Endothelial cell of umbilical vein (primary cell): ENCODE measurements around the gene RHOF. TPM values are rescaled to one million over a fixed set of nuclear protein-coding genes. Genes with fewer than 3 reads are reported as not detected.

ENCODE experiments used
- BruUV-seq: library from RNA; stranded (reverse); fragments of 400-500 nt; replicated peaks from 2 replicates; lab custom pipeline; 2021; lab: Mats Ljungman, UMichigan
- CTCF ChIA-PET: fragments of 300-600, 350-600 bp; sonication (Branson Sonifier 250); formaldehyde crosslinking; loops from one replicate; lab custom pipeline; 2021; ENCODE audit warnings: antibody characterized with exemption, inconsistent platforms; lab: Charles Lee
- POLR2A ChIA-PET: fragments of 300-600, 350-600 bp; sonication (Branson Sonifier 250); formaldehyde crosslinking; loops from one replicate; lab custom pipeline; 2021; ENCODE audit warnings: antibody characterized with exemption, inconsistent platforms; lab: Charles Lee
- DNase-seq: peaks from one replicate; pipeline ENCODE4 v3.0.0-alpha.2; 2011; ENCODE audit warnings: low read depth, low spot score
- FAIRE-seq: peaks from 2 replicates; lab custom pipeline; 2011; peaks lifted over from hg19 to GRCh38; lab: Jason Lieb, UNC
- H2AFZ ChIP-seq: 2 replicates; pipeline ENCODE4 v1.6.0; 2012; ENCODE audit warnings: low read depth, low read length, control low read depth, inconsistent platforms
- H3K27ac ChIP-seq: 2 replicates; pipeline ENCODE4 v1.5.1; 2011; ENCODE audit warnings: low read depth, mild to moderate bottlenecking, control low read depth, low read length, moderate library complexity; ENCODE audit not compliant: insufficient read depth
- H3K27me3 ChIP-seq, 2 experiments: 2 replicates each; pipeline versions ENCODE4 v1.6.0 to v1.6.1; 2011; ENCODE audit warnings: low read length in 2 of 2, mixed read lengths in 1 of 2; ENCODE audit not compliant: control insufficient read depth in 2 of 2, insufficient read depth in 2 of 2
- H3K36me3 ChIP-seq, 2 experiments: 2 replicates in 1 of 2; 3 replicates in 1 of 2; pipeline ENCODE4 v1.5.1; 2011; ENCODE audit warnings: low read length in 2 of 2, mild to moderate bottlenecking in 1 of 2, moderate library complexity in 1 of 2; ENCODE audit not compliant: control insufficient read depth in 2 of 2, insufficient read depth in 2 of 2; ENCODE audit errors: extremely low read depth in 1 of 2
- H3K4me1 ChIP-seq: 3 replicates; pipeline ENCODE4 v1.5.1; 2011; ENCODE audit warnings: mild to moderate bottlenecking, low read length; ENCODE audit not compliant: control insufficient read depth, insufficient read depth; ENCODE audit errors: extremely low read depth
- H3K4me2 ChIP-seq: 2 replicates; pipeline ENCODE4 v1.6.1; 2011; ENCODE audit warnings: low read length, control low read depth, mixed read lengths; ENCODE audit not compliant: insufficient read depth
- H3K4me3 ChIP-seq, 3 experiments: fragments of 200-600 bp in 1 of 3; sonication (generic), shearing (Covaris generic) in 1 of 3; replicated peaks in 1 of 3; 2 replicates each; pipeline ENCODE4 v1.5.1; 2011 to 2016; ENCODE audit warnings: control low read depth in 3 of 3, low read length in 3 of 3, mild to moderate bottlenecking in 2 of 3, inconsistent platforms in 1 of 3, low read depth in 1 of 3, moderate library complexity in 1 of 3; ENCODE audit not compliant: insufficient read depth in 1 of 3
- H3K79me2 ChIP-seq: 2 replicates; pipeline ENCODE4 v1.6.0; 2012; ENCODE audit warnings: low read length, inconsistent platforms; ENCODE audit not compliant: control insufficient read depth, insufficient read depth
- H3K9ac ChIP-seq: replicated peaks from 2 replicates; pipeline ENCODE3; 2011; ENCODE audit warnings: low read length, control low read depth; ENCODE audit not compliant: insufficient read depth; ENCODE audit errors: extremely low read depth
- H3K9me1 ChIP-seq: replicated peaks from 3 replicates; pipeline ENCODE4 v1.6.0; 2011; ENCODE audit warnings: mild to moderate bottlenecking, low read length; ENCODE audit not compliant: control insufficient read depth, insufficient read depth; ENCODE audit errors: extremely low read depth
- H3K9me3 ChIP-seq: replicated peaks from 2 replicates; pipeline ENCODE4 v1.5.1; 2012; ENCODE audit warnings: low read length, inconsistent platforms; ENCODE audit not compliant: control insufficient read depth, insufficient read depth
- H4K20me1 ChIP-seq: replicated peaks from 2 replicates; pipeline ENCODE3; 2011; ENCODE audit warnings: mild to moderate bottlenecking, low read length; ENCODE audit not compliant: control insufficient read depth, insufficient read depth; ENCODE audit errors: extremely low read depth
- FOS ChIP-seq: IDR thresholded peaks from 2 replicates; pipeline ENCODE4 v1.6.1; 2011; ENCODE audit warnings: mild to moderate bottlenecking, low read length, moderate library complexity, borderline replicate concordance; ENCODE audit not compliant: insufficient read depth
- GATA2 ChIP-seq: IDR thresholded peaks from 2 replicates; pipeline ENCODE4 v1.7.0; 2011; ENCODE audit warnings: low read depth, mild to moderate bottlenecking, moderate library complexity, mixed read lengths, low read length; ENCODE audit not compliant: insufficient read length, insufficient read depth
- JUN ChIP-seq: IDR thresholded peaks from 2 replicates; pipeline ENCODE4 v1.6.1; 2011; ENCODE audit warnings: borderline replicate concordance, low read depth; ENCODE audit not compliant: insufficient read length, insufficient read depth
- POLR2A ChIP-seq: IDR thresholded peaks from 2 replicates; pipeline ENCODE4 v1.6.1; 2012; ENCODE audit warnings: low read depth, mild to moderate bottlenecking, control low read depth, low read length
- POLR2AphosphoS5 ChIP-seq: IDR thresholded peaks from 2 replicates; pipeline ENCODE4 v1.6.1; 2012; ENCODE audit warnings: low read depth, mild to moderate bottlenecking, control low read depth, low read length, moderate library complexity; ENCODE audit not compliant: insufficient read depth
- dilution Hi-C: fragments of 300-500 bp; cut with MboI; formaldehyde crosslinking; loops from one replicate; pipeline ENCODE4 v1.15.0; 2019; ENCODE audit warnings: low sequenced_read_pairs; ENCODE audit not compliant: extremely low pct_ligation_motif_present
- intact Hi-C: fragments of 100-400 bp; cut with micrococcal nuclease; formaldehyde crosslinking; loops from one replicate; pipeline ENCODE4 v1.10.0; 2022
- polyA plus RNA-seq, 4 experiments: library from polyadenylated mRNA; depleted of rRNA in 3 of 4; stranded (reverse) in 3 of 4; unstranded in 1 of 4; fragments of >200 nt; gene quantifications; 2 replicates each; pipeline versions ENCODE4 v1.2.1 to v1.2.3, GENCODE V29; 2011 to 2012; ENCODE audit warnings: missing spikeins in 1 of 4
- total RNA-seq: library from RNA; stranded (reverse); gene quantifications from 2 replicates; pipeline ENCODE4 v1.2.3, GENCODE V29; 2021
- TF ChIP-seq, protein P1 (sequence below), 2 donors: IDR thresholded peaks; 1 replicate in 1 of 2; 2 replicates in 1 of 2; pipeline ENCODE4 v1.5.1; 2011; ENCODE audit warnings: low read length in 2 of 2, mild to moderate bottlenecking in 2 of 2, moderate library complexity in 2 of 2, control low read depth in 1 of 2, inconsistent platforms in 1 of 2, low read depth in 1 of 2; ENCODE audit not compliant: insufficient read depth in 1 of 2; ENCODE audit errors: extremely low read depth in 1 of 2

The RHOF gene
- total and polyA plus RNA-seq, 2 donors (not counting 3 experiments of a cell fraction or from before 2014, with no cell fraction given): 9.3 to 22.3 TPM

DNA sequence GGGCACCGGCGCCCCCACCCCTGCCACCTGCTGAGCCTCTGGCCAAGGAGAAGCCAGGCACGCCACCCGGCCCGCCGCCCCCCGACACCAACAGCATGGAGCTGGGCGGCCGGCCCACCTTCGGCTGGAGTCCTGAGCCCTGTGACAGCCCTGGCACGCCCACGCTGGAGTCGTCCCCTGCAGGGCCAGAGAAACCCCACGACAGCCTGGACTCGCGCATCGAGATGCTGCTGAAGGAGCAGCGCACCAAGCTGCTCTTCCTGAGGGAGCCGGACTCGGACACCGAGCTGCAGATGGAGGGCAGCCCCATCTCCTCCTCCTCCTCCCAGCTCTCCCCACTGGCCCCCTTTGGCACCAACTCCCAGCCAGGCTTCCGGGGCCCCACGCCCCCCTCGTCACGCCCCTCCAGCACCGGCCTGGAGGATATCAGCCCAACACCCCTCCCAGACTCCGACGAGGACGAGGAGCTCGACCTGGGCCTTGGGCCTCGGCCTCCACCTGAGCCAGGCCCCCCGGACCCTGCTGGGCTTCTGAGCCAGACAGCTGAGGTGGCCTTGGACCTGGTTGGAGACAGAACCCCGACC is 16.8 kb upstream of the RHOF start:
- no peak overlapping the region for H3K9ac ChIP-seq
- no peaks in the 10 kb centered on the region for H3K9me1 ChIP-seq
- no peaks in the 10 kb centered on the region for H4K20me1 ChIP-seq
- dilution Hi-C loops (no loop called here), intact Hi-C loops (no loop called here)
- peaks cover 4 to 38% of the 10 kb centered on the region in 2 experiments for H3K36me3 ChIP-seq
- ChIA-PET CTCF (interaction anchor here (0.9 to 12.8 kb wide), 5 partner anchors 12 to 78 kb away, joined by 3 to 774 read pairs (median 19); partner anchors contain the start of genes RHOF and SETD1B), POLR2A (interaction anchor here (1.0 to 2.5 kb wide), 3 partner anchors 8 to 124 kb away, joined by 3 to 37 read pairs (median 20); partner anchors contain the start of gene RHOF)
- H3K27ac ChIP-seq: no peak overlapping the region
- H3K4me3 ChIP-seq: no peak overlapping the region
- no peak overlapping the region for H3K4me2 ChIP-seq
- peaks cover 39% of the 10 kb centered on the region for H3K4me1 ChIP-seq
- no peak overlapping the region for H2AFZ ChIP-seq
- DNase-seq (no peak), FAIRE-seq (no peak)
- H3K27me3 ChIP-seq: no peaks in the 10 kb centered on the region
- no peaks in the 10 kb centered on the region for H3K9me3 ChIP-seq
- H3K79me2 ChIP-seq: peaks cover 84% of the 10 kb centered on the region
- TSS peak; percentile 35 for BruUV-seq
- TF ChIP-seq GATA2 (no peak), POLR2A (no peak), POLR2AphosphoS5 (no peak), FOS (no peak), JUN (no peak)
- TF ChIP-seq, protein P1, sequence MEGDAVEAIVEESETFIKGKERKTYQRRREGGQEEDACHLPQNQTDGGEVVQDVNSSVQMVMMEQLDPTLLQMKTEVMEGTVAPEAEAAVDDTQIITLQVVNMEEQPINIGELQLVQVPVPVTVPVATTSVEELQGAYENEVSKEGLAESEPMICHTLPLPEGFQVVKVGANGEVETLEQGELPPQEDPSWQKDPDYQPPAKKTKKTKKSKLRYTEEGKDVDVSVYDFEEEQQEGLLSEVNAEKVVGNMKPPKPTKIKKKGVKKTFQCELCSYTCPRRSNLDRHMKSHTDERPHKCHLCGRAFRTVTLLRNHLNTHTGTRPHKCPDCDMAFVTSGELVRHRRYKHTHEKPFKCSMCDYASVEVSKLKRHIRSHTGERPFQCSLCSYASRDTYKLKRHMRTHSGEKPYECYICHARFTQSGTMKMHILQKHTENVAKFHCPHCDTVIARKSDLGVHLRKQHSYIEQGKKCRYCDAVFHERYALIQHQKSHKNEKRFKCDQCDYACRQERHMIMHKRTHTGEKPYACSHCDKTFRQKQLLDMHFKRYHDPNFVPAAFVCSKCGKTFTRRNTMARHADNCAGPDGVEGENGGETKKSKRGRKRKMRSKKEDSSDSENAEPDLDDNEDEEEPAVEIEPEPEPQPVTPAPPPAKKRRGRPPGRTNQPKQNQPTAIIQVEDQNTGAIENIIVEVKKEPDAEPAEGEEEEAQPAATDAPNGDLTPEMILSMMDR (IDR thresholded peaks at IDR 0.05; ENCODE audit: extremely low read depth in 1 of 2, insufficient read depth in 1 of 2, low read depth in 1 of 2, low read length in 2 of 2): no peak
